ENCODE results near the gene PTGFRN. TPM values are rescaled to one million over a fixed set of nuclear protein-coding genes. Genes with fewer than 3 reads are reported as not detected.

PTGFRN gene
- polyA plus RNA-seq, 1 donor from 2014 or later: 20.1 TPM

DNA sequence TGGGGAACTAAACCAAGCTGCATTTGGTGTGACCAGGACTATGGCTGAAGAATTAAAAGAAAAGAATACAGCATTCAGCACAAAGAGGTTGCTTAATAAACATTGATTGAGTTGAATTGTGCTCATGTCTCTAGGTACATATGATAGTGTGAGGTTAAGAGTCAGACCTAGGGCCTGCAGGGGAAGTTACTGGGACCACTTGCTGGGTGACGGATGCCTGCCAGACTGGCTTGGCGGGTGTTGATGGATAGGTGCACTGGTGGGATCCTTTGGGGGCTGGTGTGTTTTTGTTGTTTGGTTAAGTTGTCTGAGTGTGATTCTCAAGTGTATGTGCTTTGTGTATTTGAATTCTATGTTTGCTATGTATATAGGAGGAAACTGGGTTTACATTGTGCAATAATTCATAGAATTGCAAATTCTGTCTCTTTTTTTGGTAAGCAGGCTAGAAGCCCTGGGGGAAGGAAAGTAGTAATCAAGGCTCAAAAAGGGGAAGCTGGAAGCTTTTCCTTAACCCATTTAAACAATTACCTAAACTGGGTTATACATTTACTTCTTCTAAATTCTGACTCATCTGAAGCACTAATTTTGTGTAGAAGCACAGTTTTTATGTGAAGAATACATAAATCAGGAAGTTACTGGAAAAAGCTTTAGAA is 93.6 kb downstream of the PTGFRN start:
- Histone ChIP-seq H2AFZ (ENCODE audit: low read depth, low read length) (no peak overlapping the region), H3K9ac (ENCODE audit: low read length) (no peak overlapping the region), H3K27ac (ENCODE audit: low read length) (no peak overlapping the region), H4K20me1 (ENCODE audit: insufficient read depth) (no peaks in the 10 kb centered on the region), H3F3A (ENCODE audit: insufficient read depth, low read length, poor library complexity, severe bottlenecking) (no peaks in the 10 kb centered on the region), H3K79me2 (replicated peaks; ENCODE audit: insufficient read depth, low read length) (no peaks in the 10 kb centered on the region), H3K36me3 (ENCODE audit: insufficient read depth, low read length) (no peaks in the 10 kb centered on the region), H3K4me3 (ENCODE audit: low read length) (no peak overlapping the region), H3K9me3 (ENCODE audit: low read length) (no peaks in the 10 kb centered on the region), H3K27me3 (ENCODE audit: insufficient read depth, low read depth, low read length) (no peaks in the 10 kb centered on the region), H3K4me2 (ENCODE audit: low read length) (no peak overlapping the region), H3K9me2 (ENCODE audit: insufficient read depth, low read length) (no peaks in the 10 kb centered on the region)
- TF ChIP-seq RAD21 (conservative IDR thresholded peaks at IDR 0.05) (no peak), SMC3 (conservative IDR thresholded peaks at IDR 0.05; ENCODE audit: poor library complexity) (no peak), MXI1 (conservative IDR thresholded peaks at IDR 0.05; ENCODE audit: poor library complexity, severe bottlenecking) (no peak), TAF1 (IDR thresholded peaks at IDR 0.05; ENCODE audit: low read depth) (no peak), POLR2AphosphoS5 (IDR thresholded peaks at IDR 0.05) (no peak), EP300 (conservative IDR thresholded peaks at IDR 0.05; ENCODE audit: poor library complexity, severe bottlenecking) (no peak), EZH2 (IDR thresholded peaks at IDR 0.05; ENCODE audit: borderline replicate concordance, insufficient read depth, low read length, poor library complexity, severe bottlenecking) (no peak)
- TF ChIP-seq, protein P1, sequence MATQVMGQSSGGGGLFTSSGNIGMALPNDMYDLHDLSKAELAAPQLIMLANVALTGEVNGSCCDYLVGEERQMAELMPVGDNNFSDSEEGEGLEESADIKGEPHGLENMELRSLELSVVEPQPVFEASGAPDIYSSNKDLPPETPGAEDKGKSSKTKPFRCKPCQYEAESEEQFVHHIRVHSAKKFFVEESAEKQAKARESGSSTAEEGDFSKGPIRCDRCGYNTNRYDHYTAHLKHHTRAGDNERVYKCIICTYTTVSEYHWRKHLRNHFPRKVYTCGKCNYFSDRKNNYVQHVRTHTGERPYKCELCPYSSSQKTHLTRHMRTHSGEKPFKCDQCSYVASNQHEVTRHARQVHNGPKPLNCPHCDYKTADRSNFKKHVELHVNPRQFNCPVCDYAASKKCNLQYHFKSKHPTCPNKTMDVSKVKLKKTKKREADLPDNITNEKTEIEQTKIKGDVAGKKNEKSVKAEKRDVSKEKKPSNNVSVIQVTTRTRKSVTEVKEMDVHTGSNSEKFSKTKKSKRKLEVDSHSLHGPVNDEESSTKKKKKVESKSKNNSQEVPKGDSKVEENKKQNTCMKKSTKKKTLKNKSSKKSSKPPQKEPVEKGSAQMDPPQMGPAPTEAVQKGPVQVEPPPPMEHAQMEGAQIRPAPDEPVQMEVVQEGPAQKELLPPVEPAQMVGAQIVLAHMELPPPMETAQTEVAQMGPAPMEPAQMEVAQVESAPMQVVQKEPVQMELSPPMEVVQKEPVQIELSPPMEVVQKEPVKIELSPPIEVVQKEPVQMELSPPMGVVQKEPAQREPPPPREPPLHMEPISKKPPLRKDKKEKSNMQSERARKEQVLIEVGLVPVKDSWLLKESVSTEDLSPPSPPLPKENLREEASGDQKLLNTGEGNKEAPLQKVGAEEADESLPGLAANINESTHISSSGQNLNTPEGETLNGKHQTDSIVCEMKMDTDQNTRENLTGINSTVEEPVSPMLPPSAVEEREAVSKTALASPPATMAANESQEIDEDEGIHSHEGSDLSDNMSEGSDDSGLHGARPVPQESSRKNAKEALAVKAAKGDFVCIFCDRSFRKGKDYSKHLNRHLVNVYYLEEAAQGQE (IDR thresholded peaks at IDR 0.05; ENCODE audit: borderline replicate concordance): no peak
- TF ChIP-seq, protein P2, sequence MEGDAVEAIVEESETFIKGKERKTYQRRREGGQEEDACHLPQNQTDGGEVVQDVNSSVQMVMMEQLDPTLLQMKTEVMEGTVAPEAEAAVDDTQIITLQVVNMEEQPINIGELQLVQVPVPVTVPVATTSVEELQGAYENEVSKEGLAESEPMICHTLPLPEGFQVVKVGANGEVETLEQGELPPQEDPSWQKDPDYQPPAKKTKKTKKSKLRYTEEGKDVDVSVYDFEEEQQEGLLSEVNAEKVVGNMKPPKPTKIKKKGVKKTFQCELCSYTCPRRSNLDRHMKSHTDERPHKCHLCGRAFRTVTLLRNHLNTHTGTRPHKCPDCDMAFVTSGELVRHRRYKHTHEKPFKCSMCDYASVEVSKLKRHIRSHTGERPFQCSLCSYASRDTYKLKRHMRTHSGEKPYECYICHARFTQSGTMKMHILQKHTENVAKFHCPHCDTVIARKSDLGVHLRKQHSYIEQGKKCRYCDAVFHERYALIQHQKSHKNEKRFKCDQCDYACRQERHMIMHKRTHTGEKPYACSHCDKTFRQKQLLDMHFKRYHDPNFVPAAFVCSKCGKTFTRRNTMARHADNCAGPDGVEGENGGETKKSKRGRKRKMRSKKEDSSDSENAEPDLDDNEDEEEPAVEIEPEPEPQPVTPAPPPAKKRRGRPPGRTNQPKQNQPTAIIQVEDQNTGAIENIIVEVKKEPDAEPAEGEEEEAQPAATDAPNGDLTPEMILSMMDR (IDR thresholded peaks at IDR 0.05; ENCODE audit: poor library complexity, severe bottlenecking): no peak

GRCh38 chr1:117007719-117008013 is 98.0 kb downstream of the PTGFRN start:
- H3K4me3 ChIP-seq (ENCODE audit: low read length): no peak overlapping the region
- no peak for TF ChIP-seq SMC3 (conservative IDR thresholded peaks at IDR 0.05; ENCODE audit: poor library complexity)
- no peaks in the 10 kb centered on the region for H3K9me2 ChIP-seq (ENCODE audit: insufficient read depth, low read length)
- no peaks in the 10 kb centered on the region for H3K79me2 ChIP-seq (replicated peaks; ENCODE audit: insufficient read depth, low read length)
- H3K36me3 ChIP-seq (ENCODE audit: insufficient read depth, low read length): no peaks in the 10 kb centered on the region
- H3F3A ChIP-seq (ENCODE audit: insufficient read depth, low read length, poor library complexity, severe bottlenecking): no peaks in the 10 kb centered on the region
- H4K20me1 ChIP-seq (ENCODE audit: insufficient read depth): no peaks in the 10 kb centered on the region
- no peaks in the 10 kb centered on the region for H3K27me3 ChIP-seq (ENCODE audit: insufficient read depth, low read depth, low read length)
- H2AFZ ChIP-seq (ENCODE audit: low read depth, low read length): no peak overlapping the region
- H3K4me2 ChIP-seq (ENCODE audit: low read length): no peak overlapping the region
- no peaks in the 10 kb centered on the region for H3K9me3 ChIP-seq (ENCODE audit: low read length)
- no peak overlapping the region for H3K27ac ChIP-seq (ENCODE audit: low read length)
- H3K9ac ChIP-seq (ENCODE audit: low read length): no peak overlapping the region

GRCh38 chr1:117008656-117009055 is 98.9 kb downstream of the PTGFRN start:
- Histone ChIP-seq H3F3A (ENCODE audit: insufficient read depth, low read length, poor library complexity, severe bottlenecking) (no peaks in the 10 kb centered on the region), H3K9ac (ENCODE audit: low read length) (no peak overlapping the region), H3K9me2 (ENCODE audit: insufficient read depth, low read length) (no peaks in the 10 kb centered on the region), H3K27me3 (ENCODE audit: insufficient read depth, low read depth, low read length) (no peaks in the 10 kb centered on the region), H3K79me2 (replicated peaks; ENCODE audit: insufficient read depth, low read length) (no peaks in the 10 kb centered on the region), H3K4me3 (ENCODE audit: low read length) (no peak overlapping the region), H3K9me3 (ENCODE audit: low read length) (no peaks in the 10 kb centered on the region), H4K20me1 (ENCODE audit: insufficient read depth) (no peaks in the 10 kb centered on the region), H2AFZ (ENCODE audit: low read depth, low read length) (no peak overlapping the region), H3K4me2 (ENCODE audit: low read length) (no peak overlapping the region), H3K27ac (ENCODE audit: low read length) (no peak overlapping the region), H3K36me3 (ENCODE audit: insufficient read depth, low read length) (no peaks in the 10 kb centered on the region)
- no peak for TF ChIP-seq POLR2AphosphoS5 (IDR thresholded peaks at IDR 0.05)
- no peak for TF ChIP-seq MXI1 (conservative IDR thresholded peaks at IDR 0.05; ENCODE audit: poor library complexity, severe bottlenecking)
- TF ChIP-seq EZH2 (IDR thresholded peaks at IDR 0.05; ENCODE audit: borderline replicate concordance, insufficient read depth, low read length, poor library complexity, severe bottlenecking): no peak
- no peak for TF ChIP-seq RAD21 (conservative IDR thresholded peaks at IDR 0.05)
- TF ChIP-seq SMC3 (conservative IDR thresholded peaks at IDR 0.05; ENCODE audit: poor library complexity): no peak
- TF ChIP-seq, protein P1 (IDR thresholded peaks at IDR 0.05; ENCODE audit: borderline replicate concordance): no peak
- TF ChIP-seq EP300 (conservative IDR thresholded peaks at IDR 0.05; ENCODE audit: poor library complexity, severe bottlenecking): no peak
- no peak for TF ChIP-seq TAF1 (IDR thresholded peaks at IDR 0.05; ENCODE audit: low read depth)
- TF ChIP-seq, protein P2 (IDR thresholded peaks at IDR 0.05; ENCODE audit: poor library complexity, severe bottlenecking): no peak
